Measurements from ENCODE around the gene SERPINC1. TPM values are rescaled to one million over a fixed set of nuclear protein-coding genes. Genes with fewer than 3 reads are reported as not detected.

SERPINC1 gene
- total and polyA plus RNA-seq, 2 of the 13 experiments (the other 11 are each of a cell fraction or from before 2014, with no cell fraction given), result 142 to 205 TPM

DNA sequence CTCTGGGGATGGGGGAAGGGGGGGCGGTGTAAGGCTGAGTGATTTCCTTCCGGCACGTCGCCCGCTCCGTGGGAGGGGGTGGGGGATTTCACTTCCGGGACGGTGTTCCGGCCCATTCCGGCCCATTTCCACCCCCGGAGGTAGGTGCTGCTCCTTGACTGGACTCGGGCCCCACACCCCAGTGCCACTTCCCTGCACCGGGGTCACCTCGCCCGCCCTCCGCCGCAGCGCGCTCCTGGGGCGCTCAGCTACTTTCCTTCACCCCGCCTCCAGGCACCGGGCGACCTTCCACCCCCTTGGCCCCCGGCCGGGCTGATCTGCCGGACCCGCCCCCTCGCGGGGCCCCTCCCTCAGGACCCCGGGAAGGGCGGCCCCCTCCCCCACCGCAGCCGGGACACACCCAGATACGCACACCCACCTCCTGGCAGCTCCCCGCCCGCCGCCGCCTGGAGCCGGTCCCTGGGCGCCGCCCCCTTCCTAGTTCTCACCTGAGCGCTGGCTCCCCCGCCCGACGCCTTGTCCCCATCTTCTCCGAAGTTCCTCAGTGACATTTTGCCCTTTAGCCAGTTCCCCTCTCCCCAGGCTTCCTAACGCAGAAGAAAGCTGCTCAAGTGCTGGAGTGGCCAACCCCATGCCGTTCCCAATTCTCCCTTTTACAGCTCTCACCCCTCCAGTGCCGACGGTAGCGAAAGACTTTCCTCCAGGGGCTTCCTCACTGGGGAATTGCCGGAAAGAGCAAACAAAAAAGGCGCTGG is 48.7 kb downstream of the SERPINC1 start, which contains the start of gene ZBTB37 (continued):
- TF ChIP-seq ZSCAN31 (CRISPR knock-in tag; IDR thresholded peaks at IDR 0.05; ENCODE audit: low read depth) (peak; percentile 66; the same call in 1 of the 2 replicates), ZBTB8A (CRISPR knock-in tag; IDR thresholded peaks at IDR 0.05; ENCODE audit: borderline replicate concordance, low read depth) (no peak), TOPORS (CRISPR knock-in tag; IDR thresholded peaks at IDR 0.05) (0 out of 2 replicates have a peak, but pooled peaks have one; percentile 11), EEA1 (CRISPR knock-in tag; IDR thresholded peaks at IDR 0.05; ENCODE audit: borderline replicate concordance) (0 out of 2 replicates have a peak, but pooled peaks have one; percentile 28), ZFP36L1 (CRISPR knock-in tag; IDR thresholded peaks at IDR 0.05) (peak; percentile 5; the same call in 1 of the 2 replicates), ZEB1 (IDR thresholded peaks at IDR 0.05; ENCODE audit: insufficient replicate concordance, low read depth) (peak; percentile 78), PAWR (CRISPR knock-in tag; IDR thresholded peaks at IDR 0.05; ENCODE audit: borderline replicate concordance) (no peak), ZNF672 (CRISPR knock-in tag; IDR thresholded peaks at IDR 0.05) (no peak)
- TF ChIP-seq, protein P1, sequence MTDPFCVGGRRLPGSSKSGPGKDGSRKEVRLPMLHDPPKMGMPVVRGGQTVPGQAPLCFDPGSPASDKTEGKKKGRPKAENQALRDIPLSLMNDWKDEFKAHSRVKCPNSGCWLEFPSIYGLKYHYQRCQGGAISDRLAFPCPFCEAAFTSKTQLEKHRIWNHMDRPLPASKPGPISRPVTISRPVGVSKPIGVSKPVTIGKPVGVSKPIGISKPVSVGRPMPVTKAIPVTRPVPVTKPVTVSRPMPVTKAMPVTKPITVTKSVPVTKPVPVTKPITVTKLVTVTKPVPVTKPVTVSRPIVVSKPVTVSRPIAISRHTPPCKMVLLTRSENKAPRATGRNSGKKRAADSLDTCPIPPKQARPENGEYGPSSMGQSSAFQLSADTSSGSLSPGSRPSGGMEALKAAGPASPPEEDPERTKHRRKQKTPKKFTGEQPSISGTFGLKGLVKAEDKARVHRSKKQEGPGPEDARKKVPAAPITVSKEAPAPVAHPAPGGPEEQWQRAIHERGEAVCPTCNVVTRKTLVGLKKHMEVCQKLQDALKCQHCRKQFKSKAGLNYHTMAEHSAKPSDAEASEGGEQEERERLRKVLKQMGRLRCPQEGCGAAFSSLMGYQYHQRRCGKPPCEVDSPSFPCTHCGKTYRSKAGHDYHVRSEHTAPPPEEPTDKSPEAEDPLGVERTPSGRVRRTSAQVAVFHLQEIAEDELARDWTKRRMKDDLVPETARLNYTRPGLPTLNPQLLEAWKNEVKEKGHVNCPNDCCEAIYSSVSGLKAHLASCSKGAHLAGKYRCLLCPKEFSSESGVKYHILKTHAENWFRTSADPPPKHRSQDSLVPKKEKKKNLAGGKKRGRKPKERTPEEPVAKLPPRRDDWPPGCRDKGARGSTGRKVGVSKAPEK (CRISPR knock-in tag; IDR thresholded peaks at IDR 0.05; ENCODE audit: borderline replicate concordance), result no peak
- TF ChIP-seq, protein P2, sequence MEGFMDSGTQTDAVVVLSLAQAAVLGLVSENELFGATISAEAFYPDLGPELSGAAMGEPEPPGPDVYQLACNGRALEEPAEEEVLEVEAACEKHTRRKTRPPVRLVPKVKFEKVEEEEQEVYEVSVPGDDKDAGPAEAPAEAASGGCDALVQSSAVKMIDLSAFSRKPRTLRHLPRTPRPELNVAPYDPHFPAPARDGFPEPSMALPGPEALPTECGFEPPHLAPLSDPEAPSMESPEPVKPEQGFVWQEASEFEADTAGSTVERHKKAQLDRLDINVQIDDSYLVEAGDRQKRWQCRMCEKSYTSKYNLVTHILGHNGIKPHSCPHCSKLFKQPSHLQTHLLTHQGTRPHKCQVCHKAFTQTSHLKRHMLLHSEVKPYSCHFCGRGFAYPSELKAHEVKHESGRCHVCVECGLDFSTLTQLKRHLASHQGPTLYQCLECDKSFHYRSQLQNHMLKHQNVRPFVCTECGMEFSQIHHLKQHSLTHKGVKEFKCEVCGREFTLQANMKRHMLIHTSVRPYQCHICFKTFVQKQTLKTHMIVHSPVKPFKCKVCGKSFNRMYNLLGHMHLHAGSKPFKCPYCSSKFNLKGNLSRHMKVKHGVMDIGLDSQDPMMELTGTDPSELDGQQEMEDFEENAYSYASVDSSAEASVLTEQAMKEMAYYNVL (CRISPR knock-in tag; IDR thresholded peaks at IDR 0.05; ENCODE audit: borderline replicate concordance), result peak; percentile 57; the same call in 1 of the 2 replicates
- TF ChIP-seq, protein P3, sequence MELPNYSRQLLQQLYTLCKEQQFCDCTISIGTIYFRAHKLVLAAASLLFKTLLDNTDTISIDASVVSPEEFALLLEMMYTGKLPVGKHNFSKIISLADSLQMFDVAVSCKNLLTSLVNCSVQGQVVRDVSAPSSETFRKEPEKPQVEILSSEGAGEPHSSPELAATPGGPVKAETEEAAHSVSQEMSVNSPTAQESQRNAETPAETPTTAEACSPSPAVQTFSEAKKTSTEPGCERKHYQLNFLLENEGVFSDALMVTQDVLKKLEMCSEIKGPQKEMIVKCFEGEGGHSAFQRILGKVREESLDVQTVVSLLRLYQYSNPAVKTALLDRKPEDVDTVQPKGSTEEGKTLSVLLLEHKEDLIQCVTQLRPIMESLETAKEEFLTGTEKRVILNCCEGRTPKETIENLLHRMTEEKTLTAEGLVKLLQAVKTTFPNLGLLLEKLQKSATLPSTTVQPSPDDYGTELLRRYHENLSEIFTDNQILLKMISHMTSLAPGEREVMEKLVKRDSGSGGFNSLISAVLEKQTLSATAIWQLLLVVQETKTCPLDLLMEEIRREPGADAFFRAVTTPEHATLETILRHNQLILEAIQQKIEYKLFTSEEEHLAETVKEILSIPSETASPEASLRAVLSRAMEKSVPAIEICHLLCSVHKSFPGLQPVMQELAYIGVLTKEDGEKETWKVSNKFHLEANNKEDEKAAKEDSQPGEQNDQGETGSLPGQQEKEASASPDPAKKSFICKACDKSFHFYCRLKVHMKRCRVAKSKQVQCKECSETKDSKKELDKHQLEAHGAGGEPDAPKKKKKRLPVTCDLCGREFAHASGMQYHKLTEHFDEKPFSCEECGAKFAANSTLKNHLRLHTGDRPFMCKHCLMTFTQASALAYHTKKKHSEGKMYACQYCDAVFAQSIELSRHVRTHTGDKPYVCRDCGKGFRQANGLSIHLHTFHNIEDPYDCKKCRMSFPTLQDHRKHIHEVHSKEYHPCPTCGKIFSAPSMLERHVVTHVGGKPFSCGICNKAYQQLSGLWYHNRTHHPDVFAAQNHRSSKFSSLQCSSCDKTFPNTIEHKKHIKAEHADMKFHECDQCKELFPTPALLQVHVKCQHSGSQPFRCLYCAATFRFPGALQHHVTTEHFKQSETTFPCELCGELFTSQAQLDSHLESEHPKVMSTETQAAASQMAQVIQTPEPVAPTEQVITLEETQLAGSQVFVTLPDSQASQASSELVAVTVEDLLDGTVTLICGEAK (IDR thresholded peaks at IDR 0.05), result peak; percentile 28; the same call in 1 of the 2 replicates
- TF ChIP-seq, protein P3 (CRISPR knock-in tag; IDR thresholded peaks at IDR 0.05), result no peak

Data from HepG2 (cell line).